Left cardiac atrium (tissue), 4 donors: Measurements from ENCODE around the gene NOS1. TPM values are rescaled to one million over a fixed set of nuclear protein-coding genes. Genes with fewer than 3 reads are reported as not detected.

Experiments used
- ATAC-seq, 2 donors: fragments of 200-7000 bp; cut with Tn5 transposase; one replicate each; pipeline ENCODE4 v1.9.1; 2020; ENCODE audit warnings: mild to moderate bottlenecking in 2 of 2, moderate library complexity in 2 of 2
- DNase-seq: peaks from one replicate; pipeline ENCODE4 v3.0.0-alpha.2; 2020
- intact Hi-C, 2 donors: fragments of 100-400 bp; cut with DNase I; formaldehyde crosslinking; loops; one replicate each; pipeline versions ENCODE4 v1.14.1 to v1.15.1; 2022 to 2023
- total RNA-seq, 2 donors: library from RNA; stranded (reverse); fragmentation: NEBNext Ultra II Directional; extraction: Animal tissue kit (Norgen Biotek cat#: 25700); gene quantifications; one replicate each; pipeline ENCODE4 v1.2.1, GENCODE V29; 2021
- donor health status: DM: no; HTN: yes; CAD: no.
- donor health status: DM: no; HTN: yes; CAD: no; lungs with severe emphysema.
- donor health status: DM: yes; HTN: yes; CAD: no.
- donor health status: Dilated cardiomyopathy.

Gene NOS1
- total RNA-seq, 2 donors from 2014 or later: 0.06 to 0.89 TPM

- intact Hi-C loops: no loop called here
- DNase-seq (no peak), ATAC-seq (no peak)
These were observed 22.3 kb downstream of the NOS1 start for GRCh38 chr12:117339104-117339503.

GRCh38 chr12:117334855-117335587 lies 26.4 kb downstream of the NOS1 start:
- intact Hi-C loops: no loop called here
- ATAC-seq: no peak
- no peak for DNase-seq

- no peak for ATAC-seq
- no peak for DNase-seq
- intact Hi-C loops: no loop called here
These were observed 27.4 kb downstream of the NOS1 start for GRCh38 chr12:117334051-117334450.

GRCh38 chr12:117333331-117333881 lies 28.0 kb downstream of the NOS1 start:
- DNase-seq: no peak
- ATAC-seq: no peak
- intact Hi-C loops: no loop called here

- ATAC-seq (no peak), DNase-seq (no peak)
- intact Hi-C loops: no loop called here
These were observed 29.7 kb downstream of the NOS1 start for GRCh38 chr12:117331691-117332090.

GRCh38 chr12:117330441-117331113 lies 30.8 kb downstream of the NOS1 start:
- DNase-seq: no peak
- no peak for ATAC-seq
- intact Hi-C loops: no loop called here

- intact Hi-C loops: no loop called here
- no peak for DNase-seq
- ATAC-seq: no peak
These were observed 31.7 kb downstream of the NOS1 start for GRCh38 chr12:117329756-117330155.

GRCh38 chr12:117328556-117329100 lies 32.8 kb downstream of the NOS1 start:
- intact Hi-C loops: no loop called here
- ATAC-seq: no peak

GRCh38 chr12:117322428-117322827 lies 39.0 kb downstream of the NOS1 start:
- DNase-seq (no peak), ATAC-seq (no peak)
- intact Hi-C loops: no loop called here

More at GRCh38 chr12:117328556-117329100, 32.8 kb downstream of the NOS1 start:
- DNase-seq: no peak

- ATAC-seq: no peak
- intact Hi-C loops: no loop called here
- DNase-seq: no peak
These were observed 39.9 kb downstream of the NOS1 start for GRCh38 chr12:117321572-117321971.

- DNase-seq (no peak), ATAC-seq (no peak)
- intact Hi-C loops: no loop called here
These were observed 42.8 kb downstream of the NOS1 start for GRCh38 chr12:117318591-117318990.

- intact Hi-C loops: no loop called here
- no peak for ATAC-seq
- DNase-seq: no peak
These were observed 45.1 kb downstream of the NOS1 start for GRCh38 chr12:117316336-117316735.

GRCh38 chr12:117313926-117314325 lies 47.5 kb downstream of the NOS1 start:
- intact Hi-C loops: no loop called here
- no peak for ATAC-seq
- DNase-seq: no peak

GRCh38 chr12:117312770-117313169 lies 48.7 kb downstream of the NOS1 start:
- intact Hi-C loops: no loop called here
- ATAC-seq: no peak

GRCh38 chr12:117309276-117309925 lies 52.0 kb downstream of the NOS1 start:
- ATAC-seq: no peak
- intact Hi-C loops: no loop called here
- no peak for DNase-seq

More at GRCh38 chr12:117312770-117313169, 48.7 kb downstream of the NOS1 start:
- DNase-seq: no peak

- DNase-seq: no peak
- no peak for ATAC-seq
- intact Hi-C loops: no loop called here
These were observed 61.3 kb downstream of the NOS1 start for GRCh38 chr12:117300174-117300573.

GRCh38 chr12:117298648-117299225 lies 62.7 kb downstream of the NOS1 start:
- intact Hi-C loops: no loop called here
- DNase-seq (no peak), ATAC-seq (no peak)

GRCh38 chr12:117298191-117298590 lies 63.2 kb downstream of the NOS1 start:
- DNase-seq (no peak), ATAC-seq (no peak)
- intact Hi-C loops: no loop called here

GRCh38 chr12:117294189-117294603 lies 67.2 kb downstream of the NOS1 start:
- DNase-seq (no peak), ATAC-seq (no peak)
- intact Hi-C loops: no loop called here
